BJ (cell line): ENCODE data around the gene TAMM41. TPM values are rescaled to one million over a fixed set of nuclear protein-coding genes. Genes with fewer than 3 reads are reported as not detected.

ENCODE experiments used
- CTCF ChIA-PET: fragments of 350-600 bp; formaldehyde crosslinking; extraction: SDS; loops from one replicate; lab custom pipeline; 2021; ENCODE audit warnings: antibody characterized with exemption, inconsistent platforms; lab: Yijun Ruan, JAX
- POLR2A ChIA-PET: fragments of 300-600 bp; sonication (Branson Sonifier 250); formaldehyde crosslinking; extraction: SDS; loops from one replicate; lab custom pipeline; 2021; ENCODE audit warnings: antibody characterized with exemption; lab: Charles Lee
- DNase-seq: peaks from one replicate; pipeline ENCODE4 v3.0.0-alpha.2; 2011; ENCODE audit warnings: low read depth
- H3K27me3 ChIP-seq: 2 replicates; pipeline ENCODE4 v1.6.0; 2011; ENCODE audit warnings: low read length; ENCODE audit not compliant: control insufficient read depth, insufficient read depth
- H3K36me3 ChIP-seq: 2 replicates; pipeline ENCODE4 v1.5.1; 2011; ENCODE audit warnings: low read length; ENCODE audit not compliant: control insufficient read depth, insufficient read depth
- H3K4me3 ChIP-seq: 2 replicates; pipeline ENCODE4 v1.5.1; 2011; ENCODE audit warnings: low read depth, mild to moderate bottlenecking, control low read depth, low read length
- polyA plus RNA-seq: library from polyadenylated mRNA; depleted of rRNA; stranded (reverse); fragments of >200 nt; gene quantifications from 2 replicates; pipeline ENCODE4 v1.2.3, GENCODE V29; 2011
- TF ChIP-seq, protein P1 (sequence below): IDR thresholded peaks from 2 replicates; pipeline ENCODE4 v1.5.1; 2011; ENCODE audit warnings: low read depth, mild to moderate bottlenecking, control low read depth, inconsistent platforms, low read length, moderate library complexity; ENCODE audit not compliant: insufficient read depth

TAMM41 gene
- polyA plus RNA-seq, 1 experiment = 10.0 TPM

DNA sequence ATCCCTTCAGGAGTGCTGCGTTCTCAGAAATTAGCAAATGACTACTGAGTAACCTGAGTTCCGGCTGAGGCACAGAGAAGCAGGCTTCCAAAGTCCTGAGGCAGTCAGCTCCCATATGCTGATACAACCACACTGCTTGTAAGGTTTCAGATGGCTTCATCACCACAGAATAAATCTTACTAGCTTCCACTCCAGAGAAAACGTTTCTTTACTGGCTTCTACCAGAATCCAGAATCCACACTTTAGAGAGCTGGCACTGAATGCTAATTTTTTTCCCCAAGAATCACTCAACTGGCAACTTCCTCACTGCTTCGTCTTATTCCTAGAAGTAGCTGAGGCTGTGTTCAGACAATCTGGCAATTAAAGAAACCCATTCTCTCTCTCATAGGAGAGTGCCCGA is 21.4 kb downstream of the TAMM41 start:
- H3K4me3 ChIP-seq = no peak overlapping the region
- ChIA-PET CTCF (interaction anchor here (0.6 to 2.7 kb wide), 4 partner anchors 11 to 455 kb away, joined by 3 to 8 read pairs (median 6); no protein-coding TSS in a partner anchor), POLR2A (no interaction called here)
- no peak for DNase-seq
- TF ChIP-seq, protein P1, sequence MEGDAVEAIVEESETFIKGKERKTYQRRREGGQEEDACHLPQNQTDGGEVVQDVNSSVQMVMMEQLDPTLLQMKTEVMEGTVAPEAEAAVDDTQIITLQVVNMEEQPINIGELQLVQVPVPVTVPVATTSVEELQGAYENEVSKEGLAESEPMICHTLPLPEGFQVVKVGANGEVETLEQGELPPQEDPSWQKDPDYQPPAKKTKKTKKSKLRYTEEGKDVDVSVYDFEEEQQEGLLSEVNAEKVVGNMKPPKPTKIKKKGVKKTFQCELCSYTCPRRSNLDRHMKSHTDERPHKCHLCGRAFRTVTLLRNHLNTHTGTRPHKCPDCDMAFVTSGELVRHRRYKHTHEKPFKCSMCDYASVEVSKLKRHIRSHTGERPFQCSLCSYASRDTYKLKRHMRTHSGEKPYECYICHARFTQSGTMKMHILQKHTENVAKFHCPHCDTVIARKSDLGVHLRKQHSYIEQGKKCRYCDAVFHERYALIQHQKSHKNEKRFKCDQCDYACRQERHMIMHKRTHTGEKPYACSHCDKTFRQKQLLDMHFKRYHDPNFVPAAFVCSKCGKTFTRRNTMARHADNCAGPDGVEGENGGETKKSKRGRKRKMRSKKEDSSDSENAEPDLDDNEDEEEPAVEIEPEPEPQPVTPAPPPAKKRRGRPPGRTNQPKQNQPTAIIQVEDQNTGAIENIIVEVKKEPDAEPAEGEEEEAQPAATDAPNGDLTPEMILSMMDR = no peak
- peaks cover 5% of the 10 kb centered on the region for H3K36me3 ChIP-seq
- H3K27me3 ChIP-seq = no peaks in the 10 kb centered on the region

DNA sequence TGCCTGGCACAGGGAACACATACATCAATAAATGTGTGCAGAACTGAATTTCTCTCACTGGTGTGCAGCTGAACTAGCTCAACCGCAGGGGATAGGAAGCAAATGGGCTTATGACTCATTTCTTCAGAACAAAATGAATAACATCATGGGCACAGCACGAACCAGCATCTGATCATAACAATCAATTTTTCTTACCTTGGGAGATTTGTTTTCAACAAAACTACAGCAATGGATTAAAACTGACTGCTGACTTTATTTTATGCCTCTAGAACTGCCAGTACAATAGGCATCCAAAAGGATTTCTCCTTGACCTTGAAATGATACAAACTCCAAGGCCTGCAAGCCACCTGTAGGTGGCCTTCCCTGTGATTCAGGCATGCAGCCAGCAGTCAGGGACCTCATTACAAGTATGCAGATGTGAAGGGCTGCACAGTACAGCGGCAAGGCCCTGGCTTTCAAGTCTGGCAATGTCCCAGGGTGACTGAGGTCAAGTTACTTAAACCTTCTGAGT is 26.1 kb downstream of the TAMM41 start:
- TF ChIP-seq, protein P1 = peak; percentile 31; the same call in 1 of the 2 replicates
- Histone ChIP-seq H3K36me3 (no peaks in the 10 kb centered on the region), H3K27me3 (no peaks in the 10 kb centered on the region), H3K4me3 (no peak overlapping the region)
- POLR2A ChIA-PET = no interaction called here
- DNase-seq = no peak
- CTCF ChIA-PET = interaction anchor here (1.4 kb wide), 1 partner anchor 10 kb away, joined by 4 read pairs; no protein-coding TSS in a partner anchor

DNA sequence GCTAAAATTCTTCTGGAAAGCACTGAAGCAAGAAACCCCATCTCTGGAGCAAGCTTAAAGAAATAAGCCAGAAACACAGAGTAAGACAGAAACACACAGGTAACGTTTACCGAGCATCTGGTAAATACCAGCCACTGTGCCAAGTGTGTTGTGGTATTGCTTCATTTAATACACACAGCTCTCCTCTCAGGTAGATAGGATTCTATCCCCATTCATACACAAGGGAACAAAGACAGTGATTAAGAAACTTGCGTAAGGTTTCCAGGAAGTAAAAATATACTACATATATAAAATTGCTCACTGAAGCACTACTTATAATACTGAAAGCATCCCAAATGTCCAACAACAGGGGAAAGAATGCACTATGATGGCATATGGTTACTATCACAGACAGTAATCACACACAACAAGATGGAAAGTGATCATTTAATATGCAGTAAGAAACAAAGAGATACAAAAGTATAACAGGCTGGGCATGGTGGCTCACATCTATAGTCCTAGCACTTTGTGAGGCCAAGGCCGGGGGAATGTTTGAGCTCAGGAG is 27.5 kb downstream of the TAMM41 start:
- POLR2A ChIA-PET = no interaction called here
- Histone ChIP-seq H3K4me3 (no peak overlapping the region), H3K27me3 (no peaks in the 10 kb centered on the region), H3K36me3 (peaks cover 4% of the 10 kb centered on the region)
- TF ChIP-seq, protein P1 = no peak
- CTCF ChIA-PET = interaction anchor here (0.6 to 1.9 kb wide), 4 partner anchors 9 to 713 kb away, joined by 3 to 6 read pairs (median 4); no protein-coding TSS in a partner anchor
- no peak for DNase-seq

DNA sequence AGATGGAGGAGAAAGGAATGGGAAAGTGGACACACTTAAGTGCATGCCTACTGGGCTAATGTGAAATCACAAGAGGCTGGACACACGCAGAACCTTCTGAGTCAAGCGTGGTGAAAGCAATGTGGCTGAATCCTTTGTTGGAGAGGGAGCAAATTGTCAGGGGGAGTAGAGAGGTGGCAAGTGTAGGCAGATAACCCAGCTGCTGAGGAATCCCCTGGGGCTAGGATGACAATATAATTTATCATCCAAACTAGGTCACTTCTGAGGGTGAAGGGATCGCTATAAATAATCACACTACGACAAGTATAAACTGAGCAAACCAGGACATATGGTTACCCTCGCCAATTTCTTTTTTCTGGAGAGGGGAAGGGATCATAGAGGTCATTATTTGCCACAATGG is 28.7 kb downstream of the TAMM41 start:
- Histone ChIP-seq H3K27me3 (no peaks in the 10 kb centered on the region), H3K36me3 (peaks cover 4% of the 10 kb centered on the region), H3K4me3 (no peak overlapping the region)
- ChIA-PET POLR2A (interaction anchor here (0.7 kb wide), 1 partner anchor 375 kb away, joined by 3 read pairs; no protein-coding TSS in a partner anchor), CTCF (interaction anchor here (1.9 kb wide), 1 partner anchor 18 kb away, joined by 6 read pairs; no protein-coding TSS in a partner anchor)
- DNase-seq = no peak
- TF ChIP-seq, protein P1 = no peak

DNA sequence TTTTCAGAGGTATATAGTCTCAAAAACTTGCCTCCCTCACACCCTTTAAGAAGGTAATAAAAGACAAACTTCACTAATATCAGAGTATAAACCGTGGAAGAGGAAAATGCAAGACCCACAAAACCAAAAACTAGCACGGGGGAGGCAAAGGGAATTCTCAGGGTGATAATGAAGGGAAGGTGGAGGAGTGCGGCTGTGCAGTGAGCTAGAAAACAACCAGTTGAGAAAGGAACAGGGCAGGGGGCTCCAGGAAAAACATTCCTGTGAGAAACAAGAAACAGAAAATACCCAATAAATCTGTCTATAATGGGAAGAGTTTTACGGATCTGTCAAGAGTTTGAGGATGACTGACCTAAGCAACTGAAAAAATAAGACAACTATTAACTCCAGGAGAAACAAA is 31.6 kb downstream of the TAMM41 start:
- ChIA-PET POLR2A (no interaction called here), CTCF (interaction anchor here (0.7 to 1.4 kb wide), 2 partner anchors 16 to 36 kb away, joined by 4 read pairs; no protein-coding TSS in a partner anchor)
- no peaks in the 10 kb centered on the region for H3K27me3 ChIP-seq
- H3K36me3 ChIP-seq = peaks cover 5% of the 10 kb centered on the region
- DNase-seq = no peak
- TF ChIP-seq, protein P1 = no peak
- no peak overlapping the region for H3K4me3 ChIP-seq
